PC-3 (cell line): ENCODE data around the gene FUT6. TPM values are rescaled to one million over a fixed set of nuclear protein-coding genes. Genes with fewer than 3 reads are reported as not detected.

Experiments used
- ATAC-seq: fragments of 200-7000 bp; cut with Tn5 transposase; 2 replicates; pipeline ENCODE4 v1.9.1; 2020; ENCODE audit warnings: mild to moderate bottlenecking, moderate library complexity
- BruUV-seq: library from RNA; stranded (reverse); fragments of 400-500 nt; replicated peaks from 2 replicates; lab custom pipeline; 2021; lab: Mats Ljungman, UMichigan
- CTCF ChIA-PET: fragments of 300-600 bp; sonication (Branson Sonifier 250); formaldehyde crosslinking; loops from one replicate; lab custom pipeline; 2022; ENCODE audit warnings: antibody characterized with exemption; lab: Charles Lee
- POLR2A ChIA-PET: fragments of 300-600 bp; sonication (Branson Sonifier 250); formaldehyde crosslinking; loops from one replicate; lab custom pipeline; 2022; ENCODE audit warnings: antibody characterized with exemption; ENCODE audit not compliant: unreplicated experiment; lab: Charles Lee
- DNase-seq: peaks from one replicate; pipeline ENCODE4 v3.0.0-alpha.2; 2015
- H2AFZ ChIP-seq: fragments of 300-600 bp; sonication (generic); 2 replicates; pipeline ENCODE4 v1.6.0; 2016; ENCODE audit warnings: antibody characterized with exemption, low read length
- H3F3A ChIP-seq: fragments of 300-600 bp; sonication (generic); one replicate; pipeline ENCODE4 v1.6.0; 2017; ENCODE audit warnings: antibody characterized with exemption, low read length, control low read depth, mild to moderate bottlenecking; ENCODE audit not compliant: unreplicated experiment
- H3K27ac ChIP-seq: fragments of 300-600 bp; sonication (generic); 2 replicates; pipeline ENCODE4 v1.5.1; 2016; ENCODE audit warnings: mild to moderate bottlenecking, low read length
- H3K27me3 ChIP-seq: fragments of 300-600 bp; sonication (generic); 2 replicates; pipeline ENCODE4 v1.6.1; 2016; ENCODE audit warnings: low read length, mixed read lengths
- H3K36me3 ChIP-seq: fragments of 300-600 bp; sonication (generic); 2 replicates; pipeline ENCODE4 v1.6.1; 2016; ENCODE audit warnings: low read depth, mixed run types, low read length, mixed read lengths
- H3K4me1 ChIP-seq: fragments of 300-600 bp; sonication (generic); 2 replicates; pipeline ENCODE4 v1.5.1; 2016; ENCODE audit warnings: low read length; ENCODE audit not compliant: insufficient read depth
- H3K4me2 ChIP-seq: fragments of 300-600 bp; sonication (generic); 2 replicates; pipeline ENCODE4 v1.6.0; 2016; ENCODE audit warnings: low read length
- H3K4me3 ChIP-seq: fragments of 300-600 bp; sonication (generic); 2 replicates; pipeline ENCODE4 v1.5.1; 2016; ENCODE audit warnings: mild to moderate bottlenecking, low read length, mixed read lengths
- H3K79me2 ChIP-seq: fragments of 300-600 bp; sonication (generic); 2 replicates; pipeline ENCODE4 v1.6.1; 2017; ENCODE audit warnings: low read length, mixed read lengths
- H3K9ac ChIP-seq: fragments of 300-600 bp; sonication (generic); 2 replicates; pipeline ENCODE4 v1.6.0; 2016; ENCODE audit warnings: mild to moderate bottlenecking, low read length
- H3K9me2 ChIP-seq: fragments of 300-600 bp; sonication (generic); replicated peaks from 2 replicates; pipeline ENCODE4 v1.6.1; 2016; ENCODE audit warnings: mixed run types, low read length, mixed read lengths
- H3K9me3 ChIP-seq: fragments of 300-600 bp; sonication (generic); 2 replicates; pipeline ENCODE4 v1.6.1; 2016; ENCODE audit warnings: low read length, mixed read lengths
- H4K20me1 ChIP-seq: fragments of 300-600 bp; sonication (generic); 2 replicates; pipeline ENCODE4 v1.6.1; 2016; ENCODE audit warnings: low read length, mixed read lengths
- CTCF ChIP-seq: fragments of 300-600 bp; sonication (generic); conservative IDR thresholded peaks from 2 replicates; pipeline ENCODE4 v1.5.1; 2017; ENCODE audit warnings: antibody characterized with exemption, low read depth, mild to moderate bottlenecking, low read length
- EZH2 ChIP-seq: fragments of 300-600 bp; sonication (generic); IDR thresholded peaks from one replicate; pipeline ENCODE4 v1.6.1; 2017; ENCODE audit warnings: antibody characterized with exemption, mild to moderate bottlenecking, low read length; ENCODE audit not compliant: unreplicated experiment
- EZH2phosphoT487 ChIP-seq: fragments of 300-600 bp; sonication (generic); IDR thresholded peaks from 2 replicates; pipeline ENCODE4 v1.6.1; 2018; ENCODE audit warnings: mild to moderate bottlenecking, antibody characterized with exemption, low read length, borderline replicate concordance
- intact Hi-C: fragments of 100-400 bp; cut with micrococcal nuclease; formaldehyde crosslinking; loops from 2 replicates; pipeline ENCODE4 v1.9.0; 2023
- total RNA-seq: library from RNA; depleted of rRNA; stranded (reverse); fragments of >200 nt; gene quantifications from 2 replicates; pipeline ENCODE4 v1.2.3, GENCODE V29; 2014

Gene FUT6
- total RNA-seq, 1 experiment from 2014 or later, result 0.69 TPM

- Histone ChIP-seq H3K9me2 (no peaks in the 10 kb centered on the region), H3K27me3 (no peaks in the 10 kb centered on the region), H3K4me3 (no peak overlapping the region), H2AFZ (no peak overlapping the region), H4K20me1 (no peaks in the 10 kb centered on the region), H3K79me2 (no peaks in the 10 kb centered on the region), H3K36me3 (no peaks in the 10 kb centered on the region), H3K4me1 (no peaks in the 10 kb centered on the region; the same call in 1 of the 2 replicates), H3K27ac (no peak overlapping the region), H3K4me2 (no peak overlapping the region), H3F3A (no peaks in the 10 kb centered on the region), H3K9me3 (no peaks in the 10 kb centered on the region), H3K9ac (no peak overlapping the region)
- BruUV-seq, result no TSS peak
- ChIA-PET POLR2A (no interaction called here), CTCF (interaction anchor here (2.2 kb wide), 1 partner anchor 18 kb away, joined by 16 read pairs; no protein-coding TSS in a partner anchor)
- no peak for ATAC-seq
- DNase-seq, result no peak
- TF ChIP-seq EZH2phosphoT487 (no peak), EZH2 (no peak), CTCF (no peak)
- intact Hi-C loops, result loop anchor here (5.0 kb wide), 1 partner anchor 71 kb away; no protein-coding TSS in a partner anchor
Observed at GRCh38 chr19:5821521-5822180, 17.9 kb downstream of the FUT6 start.

- no peak for DNase-seq
- no peak overlapping the region for H2AFZ ChIP-seq
- no peak for TF ChIP-seq CTCF
- TF ChIP-seq EZH2, result no peak
- TF ChIP-seq EZH2phosphoT487, result no peak
- H3K9me2 ChIP-seq, result no peaks in the 10 kb centered on the region
- BruUV-seq, result no TSS peak
- no peaks in the 10 kb centered on the region for H3K9me3 ChIP-seq
- no peak overlapping the region for H3K9ac ChIP-seq
- POLR2A ChIA-PET, result no interaction called here
- H3K4me2 ChIP-seq, result no peak overlapping the region
- CTCF ChIA-PET, result interaction anchor here (0.6 to 1.4 kb wide), 4 partner anchors 17 to 989 kb away, joined by 4 to 17 read pairs (median 8); no protein-coding TSS in a partner anchor
- no peaks in the 10 kb centered on the region for H3K4me1 ChIP-seq
- no peaks in the 10 kb centered on the region for H3K79me2 ChIP-seq
- H3F3A ChIP-seq, result no peaks in the 10 kb centered on the region
- H3K27me3 ChIP-seq, result no peaks in the 10 kb centered on the region
- H3K36me3 ChIP-seq, result no peaks in the 10 kb centered on the region
- no peaks in the 10 kb centered on the region for H4K20me1 ChIP-seq
- no peak overlapping the region for H3K4me3 ChIP-seq
- no peak for ATAC-seq
- intact Hi-C loops, result loop anchor here (5.0 kb wide), 1 partner anchor 72 kb away; no protein-coding TSS in a partner anchor
- H3K27ac ChIP-seq, result no peak overlapping the region
Observed at GRCh38 chr19:5820785-5821184, 18.7 kb downstream of the FUT6 start.

- Histone ChIP-seq H3K4me1 (no peaks in the 10 kb centered on the region), H3K9me2 (no peaks in the 10 kb centered on the region), H3F3A (no peaks in the 10 kb centered on the region), H2AFZ (no peak overlapping the region), H3K36me3 (no peaks in the 10 kb centered on the region), H3K27me3 (no peaks in the 10 kb centered on the region), H3K27ac (no peak overlapping the region), H3K9ac (no peak overlapping the region), H4K20me1 (no peaks in the 10 kb centered on the region), H3K9me3 (no peaks in the 10 kb centered on the region), H3K4me2 (no peak overlapping the region), H3K4me3 (no peak overlapping the region), H3K79me2 (no peaks in the 10 kb centered on the region)
- intact Hi-C loops, result no loop called here
- ChIA-PET POLR2A (no interaction called here), CTCF (no interaction called here)
- TF ChIP-seq EZH2phosphoT487 (no peak), EZH2 (no peak), CTCF (no peak)
- ATAC-seq, result no peak
- no TSS peak for BruUV-seq
- no peak for DNase-seq
Observed at GRCh38 chr19:5818594-5818993, 20.9 kb downstream of the FUT6 start.
